Spleen (tissue), 13 donors: Measurements from ENCODE around the gene ADAMTS17. TPM values are rescaled to one million over a fixed set of nuclear protein-coding genes. Genes with fewer than 3 reads are reported as not detected.

Source experiments
- DNase-seq: peaks from one replicate; pipeline ENCODE4 v3.0.0-alpha.2; 2020
- H3K27ac ChIP-seq, 8 donors: fragments of 200-600 bp; sonication (generic) in 7 of 8; 1 replicate in 4 of 8; 2 replicates in 4 of 8; pipeline versions ENCODE4 v1.5.0 to v1.8.0; 2016 to 2021; ENCODE audit warnings: inconsistent platforms in 4 of 8, mild to moderate bottlenecking in 4 of 8, moderate library complexity in 1 of 8
- H3K27me3 ChIP-seq, 7 donors: fragments of 200-600 bp; sonication (generic) in 6 of 7; replicated peaks in 1 of 7; 1 replicate in 4 of 7; 2 replicates in 3 of 7; pipeline versions ENCODE4 v1.5.0 to v1.8.0; 2016 to 2021; ENCODE audit warnings: inconsistent platforms in 3 of 7, mild to moderate bottlenecking in 1 of 7
- H3K36me3 ChIP-seq, 6 donors: fragments of 200-600 bp; sonication (generic) in 5 of 6; 1 replicate in 4 of 6; 2 replicates in 2 of 6; pipeline versions ENCODE4 v1.5.0 to v1.8.0; 2016 to 2021; ENCODE audit warnings: inconsistent platforms in 2 of 6
- H3K4me1 ChIP-seq, 6 donors: fragments of 200-600 bp; sonication (generic) in 5 of 6; 1 replicate in 3 of 6; 2 replicates in 3 of 6; pipeline versions ENCODE4 v1.5.0 to v1.8.0; 2016 to 2021; ENCODE audit warnings: inconsistent platforms in 3 of 6
- H3K4me3 ChIP-seq, 8 donors: fragments of 200-600 bp; sonication (generic) in 7 of 8; 1 replicate in 4 of 8; 2 replicates in 4 of 8; pipeline versions ENCODE4 v1.5.0 to v1.8.0; 2016 to 2021; ENCODE audit warnings: inconsistent platforms in 4 of 8, mild to moderate bottlenecking in 4 of 8, moderate library complexity in 2 of 8
- H3K9me3 ChIP-seq, 8 donors: fragments of 200-600 bp; sonication (generic) in 7 of 8; 1 replicate in 4 of 8; 2 replicates in 4 of 8; pipeline versions ENCODE4 v1.5.0 to v1.8.0; 2016 to 2021; ENCODE audit warnings: inconsistent platforms in 4 of 8
- POLR2A ChIP-seq, 3 donors: fragments of 450-650 bp; IDR thresholded peaks; one replicate each; pipeline ENCODE4 v1.5.1; 2017; ENCODE audit warnings: antibody characterized with exemption in 3 of 3, mild to moderate bottlenecking in 1 of 3
- POLR2AphosphoS5 ChIP-seq, 3 donors: sonication (generic); formaldehyde crosslinking; IDR thresholded peaks; one replicate each; pipeline ENCODE4 v1.5.1; 2017; ENCODE audit warnings: antibody characterized with exemption in 3 of 3
- WGBS, 5 donors: extraction: QIAGEN DNeasy Blood & Tissue Kit in 3 of 5; methylation state at CpG; one replicate each; pipeline versions ENCODE4 v1.1.5 to v1.1.7; 2013 to 2018; 5-methylcytosine and 5-hydroxymethylcytosine counted together
- intact Hi-C: fragments of 100-400 bp; cut with DNase I; formaldehyde crosslinking; loops from one replicate; pipeline ENCODE4 v1.15.0; 2023; ENCODE audit warnings: low total_unique reads
- long read RNA-seq, 2 donors: transcript quantifications; one replicate each; lab custom pipeline, GENCODE V29; 2026
- polyA plus RNA-seq, 3 donors: library from polyadenylated mRNA; stranded (reverse); fragments of 200-250 nt; gene quantifications; one replicate each; pipeline ENCODE4 v1.2.1, GENCODE V29; 2013
- total RNA-seq, 7 donors: library from RNA; depleted of rRNA in 3 of 7; stranded (reverse); fragments of >200 nt in 3 of 7; fragmentation: NEBNext Ultra II Directional in 4 of 7; extraction: Animal tissue kit (Norgen Biotek cat#: 25700) in 4 of 7; gene quantifications; one replicate each; pipeline versions ENCODE4 v1.1.0 to v1.2.1, GENCODE V29; 2016 to 2021
- TF ChIP-seq, protein P1 (sequence below), 11 experiments: fragments of 200-600 bp in 7 of 11; fragments of 450-650 bp in 4 of 11; sonication (generic) in 4 of 11; IDR thresholded peaks in 8 of 11; conservative IDR thresholded peaks in 3 of 11; 1 replicate in 7 of 11; 2 replicates in 4 of 11; pipeline versions ENCODE4 v1.4.0 to v1.8.0; 2016 to 2021; ENCODE audit warnings: antibody characterized with exemption in 11 of 11, inconsistent platforms in 4 of 11, mild to moderate bottlenecking in 1 of 11
- donor health status: healthy with polysubstance abuse.
- donor health status: DM: no; HTN: no; CAD: no; lungs with moderate emphysema.
- donor health status: DM: no; HTN: no; CAD: no.
- donor health status: Bipolar disorder and iron deficiency.
- donor health status: healthy.
- donor health status: DM: no; HTN: no; CAD: no.
- donor health status: DM: yes; HTN: yes; CAD: no.

ADAMTS17 gene, protein sequence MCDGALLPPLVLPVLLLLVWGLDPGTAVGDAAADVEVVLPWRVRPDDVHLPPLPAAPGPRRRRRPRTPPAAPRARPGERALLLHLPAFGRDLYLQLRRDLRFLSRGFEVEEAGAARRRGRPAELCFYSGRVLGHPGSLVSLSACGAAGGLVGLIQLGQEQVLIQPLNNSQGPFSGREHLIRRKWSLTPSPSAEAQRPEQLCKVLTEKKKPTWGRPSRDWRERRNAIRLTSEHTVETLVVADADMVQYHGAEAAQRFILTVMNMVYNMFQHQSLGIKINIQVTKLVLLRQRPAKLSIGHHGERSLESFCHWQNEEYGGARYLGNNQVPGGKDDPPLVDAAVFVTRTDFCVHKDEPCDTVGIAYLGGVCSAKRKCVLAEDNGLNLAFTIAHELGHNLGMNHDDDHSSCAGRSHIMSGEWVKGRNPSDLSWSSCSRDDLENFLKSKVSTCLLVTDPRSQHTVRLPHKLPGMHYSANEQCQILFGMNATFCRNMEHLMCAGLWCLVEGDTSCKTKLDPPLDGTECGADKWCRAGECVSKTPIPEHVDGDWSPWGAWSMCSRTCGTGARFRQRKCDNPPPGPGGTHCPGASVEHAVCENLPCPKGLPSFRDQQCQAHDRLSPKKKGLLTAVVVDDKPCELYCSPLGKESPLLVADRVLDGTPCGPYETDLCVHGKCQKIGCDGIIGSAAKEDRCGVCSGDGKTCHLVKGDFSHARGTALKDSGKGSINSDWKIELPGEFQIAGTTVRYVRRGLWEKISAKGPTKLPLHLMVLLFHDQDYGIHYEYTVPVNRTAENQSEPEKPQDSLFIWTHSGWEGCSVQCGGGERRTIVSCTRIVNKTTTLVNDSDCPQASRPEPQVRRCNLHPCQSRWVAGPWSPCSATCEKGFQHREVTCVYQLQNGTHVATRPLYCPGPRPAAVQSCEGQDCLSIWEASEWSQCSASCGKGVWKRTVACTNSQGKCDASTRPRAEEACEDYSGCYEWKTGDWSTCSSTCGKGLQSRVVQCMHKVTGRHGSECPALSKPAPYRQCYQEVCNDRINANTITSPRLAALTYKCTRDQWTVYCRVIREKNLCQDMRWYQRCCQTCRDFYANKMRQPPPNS
- 10 to 100 TPM in 2 of 7 donors, 1 to 10 TPM in 5; 5.2 to 13.2 (median 8.5) TPM for total RNA-seq
- under 1 TPM; 0.21 to 0.72 (median 0.51) TPM for polyA plus RNA-seq
- long read RNA-seq, donor 1, result 0 reads
- long read RNA-seq, donor 2, result 0 reads

DNA sequence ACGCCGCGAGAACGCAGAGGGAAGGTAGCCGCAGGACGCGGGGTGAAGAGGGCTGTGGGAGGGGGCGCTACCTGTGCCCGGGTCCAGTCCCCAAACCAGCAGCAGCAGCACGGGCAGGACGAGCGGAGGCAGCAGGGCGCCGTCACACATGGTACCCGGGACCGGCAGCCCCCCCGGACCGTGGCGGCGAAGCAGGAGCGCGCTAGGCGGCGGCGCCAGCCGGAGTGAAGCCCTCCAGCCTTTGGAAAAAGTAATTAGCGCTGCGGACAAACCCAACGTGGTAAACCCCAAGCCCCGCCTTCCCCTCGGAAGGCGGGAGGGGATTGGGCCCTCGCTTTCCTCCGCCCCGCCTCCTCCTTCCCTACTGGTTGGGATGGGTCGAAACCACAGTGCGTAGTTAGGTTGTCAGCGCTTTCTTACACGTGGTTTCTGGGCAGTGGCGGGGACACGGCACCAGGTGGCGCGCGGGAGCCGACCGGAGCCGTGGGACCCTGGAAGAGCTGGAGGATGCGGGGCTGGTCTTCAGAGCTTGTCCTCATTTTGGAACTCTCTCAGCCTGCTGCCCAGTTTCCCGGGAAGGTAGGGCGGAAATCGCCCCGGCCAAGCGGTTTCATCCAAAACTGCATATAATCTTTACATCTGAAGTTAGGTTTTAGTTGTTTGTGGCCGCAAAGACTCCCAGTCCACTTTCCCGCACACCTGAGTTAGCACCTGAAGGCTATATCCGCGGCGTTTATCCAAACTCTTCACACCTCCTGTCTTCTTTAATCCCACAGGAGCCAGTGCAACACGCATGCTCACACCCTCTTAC, at the start of gene ADAMTS17:
TSS of gene ADAMTS17 (minus strand) at position 226 of the 811 bp plus-strand sequence. CDS start at position 150, 76 bp downstream.
- TF ChIP-seq POLR2AphosphoS5 (IDR thresholded peaks at IDR 0.05), result peak; percentile 81 to 89 (median 85)
- TF ChIP-seq POLR2A (IDR thresholded peaks at IDR 0.05), result no peak
- TF ChIP-seq, protein P1, sequence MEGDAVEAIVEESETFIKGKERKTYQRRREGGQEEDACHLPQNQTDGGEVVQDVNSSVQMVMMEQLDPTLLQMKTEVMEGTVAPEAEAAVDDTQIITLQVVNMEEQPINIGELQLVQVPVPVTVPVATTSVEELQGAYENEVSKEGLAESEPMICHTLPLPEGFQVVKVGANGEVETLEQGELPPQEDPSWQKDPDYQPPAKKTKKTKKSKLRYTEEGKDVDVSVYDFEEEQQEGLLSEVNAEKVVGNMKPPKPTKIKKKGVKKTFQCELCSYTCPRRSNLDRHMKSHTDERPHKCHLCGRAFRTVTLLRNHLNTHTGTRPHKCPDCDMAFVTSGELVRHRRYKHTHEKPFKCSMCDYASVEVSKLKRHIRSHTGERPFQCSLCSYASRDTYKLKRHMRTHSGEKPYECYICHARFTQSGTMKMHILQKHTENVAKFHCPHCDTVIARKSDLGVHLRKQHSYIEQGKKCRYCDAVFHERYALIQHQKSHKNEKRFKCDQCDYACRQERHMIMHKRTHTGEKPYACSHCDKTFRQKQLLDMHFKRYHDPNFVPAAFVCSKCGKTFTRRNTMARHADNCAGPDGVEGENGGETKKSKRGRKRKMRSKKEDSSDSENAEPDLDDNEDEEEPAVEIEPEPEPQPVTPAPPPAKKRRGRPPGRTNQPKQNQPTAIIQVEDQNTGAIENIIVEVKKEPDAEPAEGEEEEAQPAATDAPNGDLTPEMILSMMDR (IDR thresholded peaks at IDR 0.05 in 8 of 11, conservative IDR thresholded peaks at IDR 0.05 in 3 of 11), result peak; percentile 91 to 98 (median 95)
- intact Hi-C loops, result no loop called here
- WGBS, 5 donors, result 4 to 7% (median 4%) methylated on average over 29 to 59 of the region's 59 CpGs
- H3K36me3 ChIP-seq, result no peaks in the 10 kb centered on the region
- H3K27ac ChIP-seq, result peak within 1 kb of the TSS in 7 of 8 donors; percentile 37 to 81 (median 58)
- H3K27me3 ChIP-seq, result peaks cover 0 to 69% (median 15%) of the 10 kb centered on the region in 7 donors
- peak; percentile 96 for DNase-seq
- H3K9me3 ChIP-seq, result no peaks in the 10 kb centered on the region
- peak within 1 kb of the TSS; percentile 59 to 93 (median 74) for H3K4me3 ChIP-seq
- H3K4me1 ChIP-seq, result peaks cover 0 to 31% (median 11%) of the 10 kb centered on the region in 6 donors

DNA sequence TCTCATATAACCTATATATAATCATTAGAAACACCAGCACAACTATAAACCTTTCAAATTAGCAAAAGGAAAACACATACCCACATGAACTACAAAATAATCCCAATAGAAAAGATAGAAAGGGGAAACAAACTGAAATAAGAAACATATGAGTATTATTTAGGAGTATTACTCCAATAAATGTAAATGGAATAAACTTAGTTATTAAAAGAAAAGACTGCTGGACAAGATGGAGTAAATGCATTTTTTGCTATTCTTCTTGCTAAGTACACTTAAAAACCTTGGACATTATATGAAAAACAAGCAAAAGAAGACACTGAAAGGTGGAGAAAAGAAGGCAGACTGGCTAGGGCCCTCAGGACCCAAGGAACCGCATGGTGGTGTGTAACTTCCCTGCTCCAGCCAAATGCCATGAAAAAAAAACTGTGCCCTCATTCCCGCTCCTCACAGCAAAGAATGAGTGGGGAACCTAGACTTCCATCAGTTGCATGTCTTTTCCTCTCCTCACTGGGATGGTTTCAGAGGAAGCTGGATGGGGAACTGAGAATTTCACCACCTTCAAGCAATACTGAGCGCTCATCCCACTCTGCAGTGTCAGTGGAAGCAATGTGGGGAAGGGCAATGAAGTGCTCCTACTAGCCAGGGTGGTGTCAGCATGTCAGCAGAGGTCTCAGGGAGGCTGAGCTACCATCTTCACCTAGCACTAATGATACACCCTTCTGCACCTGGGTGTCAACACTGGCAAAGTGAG, 43.7 kb upstream of the ADAMTS17 start:
- DNase-seq, result no peak
- WGBS, 5 donors, result 75 to 93% (median 86%) methylated on average over 3 of the region's 3 CpGs
- H3K4me3 ChIP-seq, result no peak overlapping the region
- TF ChIP-seq POLR2AphosphoS5 (IDR thresholded peaks at IDR 0.05) (no peak), POLR2A (IDR thresholded peaks at IDR 0.05) (no peak)
- TF ChIP-seq, protein P1 (IDR thresholded peaks at IDR 0.05 in 8 of 11, conservative IDR thresholded peaks at IDR 0.05 in 3 of 11), result no peak
- intact Hi-C loops, result no loop called here
- no peaks in the 10 kb centered on the region for H3K4me1 ChIP-seq
- no peak overlapping the region for H3K27ac ChIP-seq
- H3K27me3 ChIP-seq, result peaks cover 0 to 41% (median 0%) of the 10 kb centered on the region in 7 donors
- H3K36me3 ChIP-seq, result peaks cover 0 to 4% (median 0%) of the 10 kb centered on the region in 6 donors
- H3K9me3 ChIP-seq, result peaks cover 0 to 62% (median 44%) of the 10 kb centered on the region in 8 donors

DNA sequence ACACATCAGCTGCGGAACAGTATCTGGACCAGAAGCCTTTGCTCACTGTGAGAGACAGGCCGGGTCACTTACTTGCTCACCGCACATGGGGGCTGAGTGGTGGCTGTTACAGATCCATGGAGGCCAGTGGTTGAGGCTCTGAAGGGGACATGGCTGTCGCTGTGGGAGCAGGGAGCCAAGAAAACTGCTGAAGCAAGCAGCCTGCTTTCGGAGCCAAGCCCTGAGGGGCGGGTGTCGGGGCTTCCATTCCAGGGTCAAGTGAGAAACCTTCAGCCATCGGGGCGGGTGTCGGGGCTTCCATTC, 42.3 kb upstream of the ADAMTS17 start:
- H3K27ac ChIP-seq, result no peak overlapping the region
- intact Hi-C loops, result no loop called here
- peaks cover 0 to 42% (median 0%) of the 10 kb centered on the region in 7 donors for H3K27me3 ChIP-seq
- 70 to 82% (median 78%) methylated on average over 7 to 10 of the region's 10 CpGs for WGBS, 5 donors
- H3K36me3 ChIP-seq, result peaks cover 0 to 4% (median 0%) of the 10 kb centered on the region in 6 donors
- TF ChIP-seq POLR2AphosphoS5 (IDR thresholded peaks at IDR 0.05), result no peak
- TF ChIP-seq, protein P1 (IDR thresholded peaks at IDR 0.05 in 8 of 11, conservative IDR thresholded peaks at IDR 0.05 in 3 of 11), result peak in 1 of 11 experiments; percentile 0
- no peak overlapping the region for H3K4me3 ChIP-seq
- peaks cover 0 to 72% (median 53%) of the 10 kb centered on the region in 8 donors for H3K9me3 ChIP-seq
- DNase-seq, result no peak
- no peaks in the 10 kb centered on the region for H3K4me1 ChIP-seq
